Measurements from ENCODE around the gene PUM1.
A peak's percentile ranks its signal among the peaks of the same experiment; 100 is the strongest.
"Not testable (repeated sequence)": the region's sequence is repeated elsewhere in the genome, so short reads cannot be mapped to it uniquely, and the experiment has no call there.

The PUM1 gene

GRCh38 chr1:31062867-31063380, 2.6 kb downstream of the PUM1 start:
- TF ChIP-seq, protein P1, sequence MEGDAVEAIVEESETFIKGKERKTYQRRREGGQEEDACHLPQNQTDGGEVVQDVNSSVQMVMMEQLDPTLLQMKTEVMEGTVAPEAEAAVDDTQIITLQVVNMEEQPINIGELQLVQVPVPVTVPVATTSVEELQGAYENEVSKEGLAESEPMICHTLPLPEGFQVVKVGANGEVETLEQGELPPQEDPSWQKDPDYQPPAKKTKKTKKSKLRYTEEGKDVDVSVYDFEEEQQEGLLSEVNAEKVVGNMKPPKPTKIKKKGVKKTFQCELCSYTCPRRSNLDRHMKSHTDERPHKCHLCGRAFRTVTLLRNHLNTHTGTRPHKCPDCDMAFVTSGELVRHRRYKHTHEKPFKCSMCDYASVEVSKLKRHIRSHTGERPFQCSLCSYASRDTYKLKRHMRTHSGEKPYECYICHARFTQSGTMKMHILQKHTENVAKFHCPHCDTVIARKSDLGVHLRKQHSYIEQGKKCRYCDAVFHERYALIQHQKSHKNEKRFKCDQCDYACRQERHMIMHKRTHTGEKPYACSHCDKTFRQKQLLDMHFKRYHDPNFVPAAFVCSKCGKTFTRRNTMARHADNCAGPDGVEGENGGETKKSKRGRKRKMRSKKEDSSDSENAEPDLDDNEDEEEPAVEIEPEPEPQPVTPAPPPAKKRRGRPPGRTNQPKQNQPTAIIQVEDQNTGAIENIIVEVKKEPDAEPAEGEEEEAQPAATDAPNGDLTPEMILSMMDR (conservative IDR thresholded peaks at IDR 0.05), result no peak
- H3K27ac ChIP-seq, result peak overlapping the region; percentile 92

DNA sequence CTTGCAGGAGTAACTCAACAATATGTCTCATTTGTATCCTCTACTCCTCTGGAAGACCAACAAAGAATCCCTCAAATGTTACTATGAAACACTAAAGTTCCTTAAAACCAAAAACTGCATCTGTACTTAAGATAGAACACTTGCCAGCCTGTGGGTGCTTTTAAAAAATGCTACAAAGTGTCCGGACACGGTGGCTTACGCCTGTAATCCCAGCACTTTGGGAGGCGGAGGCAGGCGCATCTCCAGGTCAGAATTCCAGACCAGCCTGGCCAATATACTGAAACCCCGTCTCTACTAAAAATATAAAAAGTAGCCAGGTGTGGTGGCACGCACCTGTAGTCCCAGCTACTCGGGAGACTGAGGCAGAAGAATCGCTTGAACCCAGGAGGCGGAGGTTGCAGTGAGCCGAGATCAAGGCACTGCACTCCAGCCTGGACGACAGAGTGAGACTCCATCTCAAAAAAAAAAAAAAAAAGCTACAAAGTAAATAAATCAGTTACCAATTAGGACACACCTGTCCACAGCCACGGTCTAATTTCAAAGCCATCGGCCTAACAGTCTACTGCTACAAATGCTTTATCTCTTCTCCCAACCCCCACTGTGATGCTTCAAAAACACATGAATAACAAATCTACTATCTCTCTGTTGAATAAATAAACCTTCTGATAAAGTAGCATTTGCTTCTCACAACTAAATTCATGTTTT, 3.2 kb downstream of the PUM1 start:
- H3K27ac ChIP-seq, result peak overlapping the region; percentile 92

- TF ChIP-seq, protein P1 (conservative IDR thresholded peaks at IDR 0.05), result no peak
- no peak overlapping the region for H3K27ac ChIP-seq
These were observed 7.5 kb downstream of the PUM1 start for GRCh38 chr1:31058012-31058411.

DNA sequence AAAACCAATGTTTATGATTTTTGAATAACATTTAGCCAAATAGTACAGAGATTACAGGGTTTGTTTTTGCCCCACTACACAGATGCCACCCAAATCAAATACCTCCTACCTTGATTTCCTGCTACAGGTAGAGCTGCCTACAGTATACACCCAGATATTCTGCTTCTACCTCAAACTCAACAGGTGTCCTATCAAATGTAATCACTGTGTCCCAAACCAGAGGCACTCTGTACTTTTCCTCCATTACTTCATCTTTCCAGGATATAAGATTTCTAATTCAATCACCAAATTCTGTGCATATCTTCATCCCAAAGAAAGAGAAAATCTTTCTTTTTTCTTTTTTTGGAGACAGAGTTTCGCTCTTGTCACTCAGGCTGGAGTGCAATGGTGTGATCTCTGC, 9.6 kb downstream of the PUM1 start:
- TF ChIP-seq, protein P1 (conservative IDR thresholded peaks at IDR 0.05), result no peak
- H3K27ac ChIP-seq, result no peak overlapping the region

DNA sequence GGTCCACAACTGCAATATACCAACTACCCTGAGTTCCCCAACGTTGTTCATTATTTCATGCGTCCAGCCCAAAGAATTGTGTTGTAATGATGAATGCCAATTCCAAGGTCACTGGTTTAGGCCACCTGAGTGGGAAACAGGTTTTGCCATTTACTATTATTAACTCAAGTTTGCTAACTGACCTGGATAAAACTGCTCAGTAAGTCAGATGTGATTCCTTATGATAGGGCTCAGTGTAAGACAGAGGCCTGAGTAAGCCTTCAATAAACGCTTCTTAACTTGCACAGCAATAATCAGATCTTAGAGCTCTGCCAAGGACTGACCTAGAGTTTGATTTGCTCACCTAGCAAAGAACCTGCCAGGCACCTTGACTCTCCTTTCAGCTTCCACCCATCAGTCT, 10.0 kb downstream of the PUM1 start:
- H3K27ac ChIP-seq, result no peak overlapping the region
- TF ChIP-seq, protein P1 (conservative IDR thresholded peaks at IDR 0.05), result no peak

DNA sequence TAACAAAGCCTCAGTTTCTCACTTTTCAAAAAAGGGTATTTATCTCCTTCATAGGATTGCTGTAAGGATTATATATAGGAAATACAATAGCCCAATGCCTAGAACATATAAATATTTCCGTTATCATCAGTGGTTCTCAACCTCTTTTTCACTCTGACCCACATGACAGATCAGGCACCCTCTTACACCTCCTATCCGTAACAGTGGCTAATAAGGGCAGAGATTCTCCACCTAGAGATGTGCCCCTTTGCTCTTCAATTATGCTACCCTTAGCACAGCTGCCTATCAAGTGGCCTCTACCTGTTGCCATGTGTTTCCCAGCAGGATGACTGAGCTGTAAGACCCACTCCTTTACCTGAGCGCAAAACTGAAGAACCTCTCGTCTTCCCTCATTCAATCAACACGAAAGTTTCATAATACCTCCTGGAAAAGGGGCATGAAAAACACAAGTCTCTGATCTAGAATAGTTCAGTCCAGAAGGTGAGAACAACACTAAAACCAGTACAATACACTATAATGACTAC, 10.5 kb downstream of the PUM1 start:
- no peak overlapping the region for H3K27ac ChIP-seq
- TF ChIP-seq, protein P1 (conservative IDR thresholded peaks at IDR 0.05), result no peak

- TF ChIP-seq, protein P1 (conservative IDR thresholded peaks at IDR 0.05), result no peak
- no peak overlapping the region for H3K27ac ChIP-seq
These were observed 11.2 kb downstream of the PUM1 start for GRCh38 chr1:31054349-31054748.

GRCh38 chr1:31052613-31053012, 12.9 kb downstream of the PUM1 start:
- H3K27ac ChIP-seq, result not testable (repeated sequence)

Data from VCaP (cell line).